Left lung (tissue), 10 donors: ENCODE results near the gene MYO7A. TPM values are rescaled to one million over a fixed set of nuclear protein-coding genes. Genes with fewer than 3 reads are reported as not detected.

ENCODE experiments used
- ATAC-seq: fragments of 200-7000 bp; cut with Tn5 transposase; one replicate; pipeline ENCODE4 v1.9.1; 2020; ENCODE audit warnings: moderate library complexity
- DNase-seq, 4 donors: peaks; one replicate each; pipeline ENCODE4 v3.0.0-alpha.2; 2013 to 2020
- H3K27ac ChIP-seq, 2 donors: fragments of 200-600 bp; sonication (generic) in 1 of 2; one replicate each; pipeline versions ENCODE4 v1.5.0 to v1.8.0; 2020 to 2021
- H3K27me3 ChIP-seq, 2 donors: fragments of 200-600 bp; sonication (generic) in 1 of 2; one replicate each; pipeline versions ENCODE4 v1.5.0 to v1.8.0; 2020 to 2021
- H3K36me3 ChIP-seq, 2 donors: fragments of 200-600 bp; sonication (generic) in 1 of 2; one replicate each; pipeline versions ENCODE4 v1.5.0 to v1.8.0; 2020 to 2021
- H3K4me1 ChIP-seq, 2 donors: fragments of 200-600 bp; one replicate each; pipeline ENCODE4 v1.8.0; 2021
- H3K4me3 ChIP-seq, 2 donors: fragments of 200-600 bp; sonication (generic) in 1 of 2; one replicate each; pipeline versions ENCODE4 v1.5.0 to v1.8.0; 2020 to 2021; ENCODE audit warnings: mild to moderate bottlenecking in 1 of 2
- H3K9me3 ChIP-seq, 2 donors: fragments of 200-600 bp; sonication (generic) in 1 of 2; one replicate each; pipeline versions ENCODE4 v1.5.0 to v1.8.0; 2020 to 2021
- CTCF ChIP-seq, 2 donors: fragments of 200-600 bp; sonication (generic) in 1 of 2; IDR thresholded peaks; one replicate each; pipeline versions ENCODE4 v1.5.0 to v1.8.0; 2021; ENCODE audit warnings: antibody characterized with exemption in 2 of 2
- intact Hi-C, 2 donors: fragments of 100-400 bp; cut with DNase I; formaldehyde crosslinking; loops; one replicate each; pipeline versions ENCODE4 v1.11.2 to v1.14.2; 2022
- polyA plus RNA-seq, 6 donors: library from polyadenylated mRNA; unstranded; fragments of 120-200 nt; gene quantifications; one replicate each; pipeline ENCODE4 v1.2.1, GENCODE V29; 2013; ENCODE audit not compliant: insufficient read length in 6 of 6
- total RNA-seq, 2 donors: library from RNA; stranded (reverse); fragmentation: NEBNext Ultra II Directional; extraction: Animal tissue kit (Norgen Biotek cat#: 25700); gene quantifications; one replicate each; pipeline ENCODE4 v1.2.1, GENCODE V29; 2021
- donor health status: DM: no; HTN: yes; CAD: no.
- donor health status: DM: no; HTN: no; CAD: no.

The MYO7A gene
- total and polyA plus RNA-seq, 8 donors: 4.8 to 13.5 (median 5.8) TPM

GRCh38 chr11:77230878-77231605 is 103.0 kb downstream of the MYO7A start:
- DNase-seq: no peak
- TF ChIP-seq CTCF (IDR thresholded peaks at IDR 0.05): no peak
- intact Hi-C loops: no loop called here
- no peaks in the 10 kb centered on the region for H3K9me3 ChIP-seq
- H3K36me3 ChIP-seq: no peaks in the 10 kb centered on the region
- no peak overlapping the region for H3K27ac ChIP-seq
- H3K4me1 ChIP-seq: no peaks in the 10 kb centered on the region
- no peak for ATAC-seq
- no peak overlapping the region for H3K4me3 ChIP-seq
- no peaks in the 10 kb centered on the region for H3K27me3 ChIP-seq

DNA sequence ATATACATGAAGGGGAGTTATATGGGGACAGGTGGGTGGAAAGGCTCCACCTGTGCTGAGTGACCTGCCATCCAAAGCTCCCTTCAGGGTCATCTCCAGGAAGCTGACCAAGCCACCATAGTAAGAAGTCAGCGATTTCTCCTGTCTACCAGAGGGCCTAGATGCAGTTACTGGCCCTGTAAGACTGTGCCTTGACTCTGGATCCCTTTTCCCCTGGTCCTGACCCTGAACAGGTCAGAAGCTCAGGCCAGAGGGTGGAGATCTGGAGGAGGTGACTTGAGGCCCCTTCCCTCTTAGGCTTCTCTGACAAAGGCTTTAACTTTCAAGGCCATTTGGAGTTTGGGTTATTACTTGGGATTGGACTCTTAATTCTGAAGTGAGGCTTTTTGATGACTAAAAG is 103.8 kb downstream of the MYO7A start:
- H3K27me3 ChIP-seq: no peaks in the 10 kb centered on the region
- DNase-seq (no peak), ATAC-seq (no peak)
- no peak for TF ChIP-seq CTCF (IDR thresholded peaks at IDR 0.05)
- H3K27ac ChIP-seq: no peak overlapping the region
- H3K9me3 ChIP-seq: no peaks in the 10 kb centered on the region
- H3K4me3 ChIP-seq: no peak overlapping the region
- H3K36me3 ChIP-seq: no peaks in the 10 kb centered on the region
- intact Hi-C loops: no loop called here
- H3K4me1 ChIP-seq: no peaks in the 10 kb centered on the region

DNA sequence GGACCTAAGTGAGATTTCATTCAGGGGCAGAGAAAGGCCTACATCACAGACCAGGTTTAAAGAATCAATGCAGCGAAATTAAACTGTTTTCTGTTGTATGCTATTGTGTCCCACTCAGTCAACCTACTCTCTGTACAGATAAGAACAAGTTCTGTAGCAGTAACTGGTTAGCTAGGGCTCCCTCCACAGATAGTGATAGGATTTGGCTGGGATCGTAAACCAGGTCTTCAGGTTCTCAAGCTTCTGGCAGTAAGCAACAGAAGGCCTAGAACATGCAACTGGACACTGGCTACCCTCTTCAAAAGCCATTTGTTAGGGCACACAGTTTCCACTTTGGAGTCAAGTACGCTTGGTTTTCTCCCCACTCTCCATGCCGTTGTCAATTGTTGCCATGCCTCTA is 104.2 kb downstream of the MYO7A start:
- ATAC-seq: no peak
- Histone ChIP-seq H3K36me3 (no peaks in the 10 kb centered on the region), H3K9me3 (no peaks in the 10 kb centered on the region)

GRCh38 chr11:77233011-77233410 is 105.0 kb downstream of the MYO7A start:
- Histone ChIP-seq H3K27ac (no peak overlapping the region), H3K9me3 (no peaks in the 10 kb centered on the region), H3K4me3 (no peak overlapping the region), H3K27me3 (no peaks in the 10 kb centered on the region), H3K4me1 (no peaks in the 10 kb centered on the region), H3K36me3 (no peaks in the 10 kb centered on the region)
- ATAC-seq (no peak), DNase-seq (no peak)
- intact Hi-C loops: no loop called here
- no peak for TF ChIP-seq CTCF (IDR thresholded peaks at IDR 0.05)

More for the DNA sequence above, 104.2 kb downstream of the MYO7A start:
- no peak for DNase-seq
- TF ChIP-seq CTCF (IDR thresholded peaks at IDR 0.05): no peak
- Histone ChIP-seq H3K4me1 (no peaks in the 10 kb centered on the region), H3K27me3 (no peaks in the 10 kb centered on the region), H3K27ac (no peak overlapping the region), H3K4me3 (no peak overlapping the region)
- intact Hi-C loops: no loop called here

DNA sequence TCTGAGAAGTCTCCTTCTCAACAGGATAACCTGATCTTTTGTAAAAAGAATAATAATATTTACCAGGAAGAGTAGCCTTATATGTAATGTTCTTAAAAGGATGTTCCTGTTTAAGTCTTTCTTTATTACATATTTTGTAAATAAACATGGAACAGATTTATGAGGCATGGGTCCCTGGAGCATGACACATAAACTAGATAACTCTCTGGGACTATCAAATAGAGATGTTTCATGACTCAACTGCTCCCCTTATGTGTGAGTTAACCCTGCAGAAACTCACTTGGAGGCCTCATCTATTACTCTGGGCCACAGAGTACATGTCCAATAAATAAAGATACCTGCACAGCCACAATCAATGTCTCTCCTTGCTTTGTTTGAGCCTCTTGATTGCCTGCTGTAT is 108.9 kb downstream of the MYO7A start:
- Histone ChIP-seq H3K36me3 (no peaks in the 10 kb centered on the region), H3K9me3 (no peaks in the 10 kb centered on the region), H3K4me1 (no peaks in the 10 kb centered on the region), H3K4me3 (no peak overlapping the region), H3K27ac (no peak overlapping the region), H3K27me3 (no peaks in the 10 kb centered on the region)
- DNase-seq (no peak), ATAC-seq (no peak)
- intact Hi-C loops: no loop called here
- no peak for TF ChIP-seq CTCF (IDR thresholded peaks at IDR 0.05)
